HFFc6 (cell line): ENCODE results near the gene PUDP. TPM values are rescaled to one million over a fixed set of nuclear protein-coding genes. Genes with fewer than 3 reads are reported as not detected.

Source experiments
- DNase-seq: peaks from one replicate; pipeline ENCODE4 v3.0.0-alpha.2; 2018
- H3K27ac Mint-ChIP-seq: 2 replicates; pipeline ENCODE4 v1.8.0; 2020; ENCODE audit warnings: mild to moderate bottlenecking, mixed read lengths
- H3K27me3 Mint-ChIP-seq: 2 replicates; pipeline ENCODE4 v1.8.0; 2021; ENCODE audit warnings: mild to moderate bottlenecking, moderate library complexity, mixed read lengths; ENCODE audit not compliant: insufficient read depth
- H3K36me3 Mint-ChIP-seq: 2 replicates; pipeline ENCODE4 v1.8.0; 2021; ENCODE audit warnings: low read depth, mixed read lengths
- H3K4me1 Mint-ChIP-seq: 2 replicates; pipeline ENCODE4 v1.8.0; 2020; ENCODE audit warnings: low read depth, mixed read lengths
- H3K4me3 Mint-ChIP-seq: 2 replicates; pipeline ENCODE4 v1.8.0; 2020; ENCODE audit warnings: mild to moderate bottlenecking, moderate library complexity, mixed read lengths
- H3K9me3 Mint-ChIP-seq: 2 replicates; pipeline ENCODE4 v1.8.0; 2020; ENCODE audit warnings: mild to moderate bottlenecking, mixed read lengths
- total RNA-seq, 6 experiments: library from RNA; stranded (reverse); fragmentation: NEBNext Ultra II Directional; extraction: Animal tissue kit (Norgen Biotek cat#: 25700); gene quantifications; 2 replicates in 1 of 6; 3 replicates in 5 of 6; pipeline ENCODE4 v1.2.3, GENCODE V29; 2021
- TF ChIP-seq, protein P1 (sequence below): fragments of 200-600 bp; sonication (generic); IDR thresholded peaks from 2 replicates; pipeline ENCODE4 v1.5.0; 2021; ENCODE audit warnings: antibody characterized with exemption, mild to moderate bottlenecking

Gene PUDP
- total RNA-seq, 6 experiments from 2014 or later: 23.6 to 30.9 (median 25.9) TPM

DNA sequence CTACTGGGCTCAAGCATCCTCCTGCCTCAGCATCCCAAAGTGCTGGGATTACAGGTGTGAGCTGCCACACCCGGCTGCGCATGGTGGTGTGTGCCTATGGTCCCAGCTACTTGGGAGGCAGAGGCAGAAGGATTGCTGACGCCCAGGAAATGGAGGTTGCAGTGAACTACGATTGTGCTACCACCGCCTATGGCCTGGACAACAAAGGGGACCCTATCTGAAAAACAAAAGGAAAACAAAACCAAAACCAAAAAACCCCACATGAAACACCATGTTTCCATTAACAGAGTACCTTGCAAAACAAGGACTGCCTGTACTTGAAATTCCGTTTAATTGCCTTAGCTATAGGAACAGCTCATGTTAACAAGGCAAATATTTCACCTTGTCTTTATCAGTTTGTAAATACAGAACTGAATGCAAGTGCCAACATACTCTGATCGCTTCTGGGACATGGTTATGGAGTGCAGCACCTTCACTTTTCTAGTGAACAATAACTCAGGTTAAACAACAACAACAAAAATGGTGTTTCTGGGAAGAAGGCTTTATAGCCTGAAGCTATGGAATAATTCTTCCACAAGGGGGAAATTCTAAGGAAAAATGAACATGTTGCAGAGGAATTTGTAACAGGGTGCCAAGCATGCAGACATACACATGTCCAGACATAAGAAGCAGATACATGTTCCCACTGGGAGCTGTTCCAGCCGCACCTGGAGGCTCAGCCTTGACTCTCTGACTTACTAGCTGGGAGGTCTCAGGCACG, 73.6 kb downstream of the PUDP start:
- peaks cover 5% of the 10 kb centered on the region; the same call in 1 of the 2 replicates for H3K4me1 Mint-ChIP-seq
- H3K27ac Mint-ChIP-seq: no peak overlapping the region
- DNase-seq: no peak
- H3K27me3 Mint-ChIP-seq: no peaks in the 10 kb centered on the region; the same call in 1 of the 2 replicates
- H3K36me3 Mint-ChIP-seq: peaks cover 5% of the 10 kb centered on the region; the same call in 1 of the 2 replicates
- H3K9me3 Mint-ChIP-seq: no peaks in the 10 kb centered on the region
- no peak overlapping the region for H3K4me3 Mint-ChIP-seq
- TF ChIP-seq, protein P1, sequence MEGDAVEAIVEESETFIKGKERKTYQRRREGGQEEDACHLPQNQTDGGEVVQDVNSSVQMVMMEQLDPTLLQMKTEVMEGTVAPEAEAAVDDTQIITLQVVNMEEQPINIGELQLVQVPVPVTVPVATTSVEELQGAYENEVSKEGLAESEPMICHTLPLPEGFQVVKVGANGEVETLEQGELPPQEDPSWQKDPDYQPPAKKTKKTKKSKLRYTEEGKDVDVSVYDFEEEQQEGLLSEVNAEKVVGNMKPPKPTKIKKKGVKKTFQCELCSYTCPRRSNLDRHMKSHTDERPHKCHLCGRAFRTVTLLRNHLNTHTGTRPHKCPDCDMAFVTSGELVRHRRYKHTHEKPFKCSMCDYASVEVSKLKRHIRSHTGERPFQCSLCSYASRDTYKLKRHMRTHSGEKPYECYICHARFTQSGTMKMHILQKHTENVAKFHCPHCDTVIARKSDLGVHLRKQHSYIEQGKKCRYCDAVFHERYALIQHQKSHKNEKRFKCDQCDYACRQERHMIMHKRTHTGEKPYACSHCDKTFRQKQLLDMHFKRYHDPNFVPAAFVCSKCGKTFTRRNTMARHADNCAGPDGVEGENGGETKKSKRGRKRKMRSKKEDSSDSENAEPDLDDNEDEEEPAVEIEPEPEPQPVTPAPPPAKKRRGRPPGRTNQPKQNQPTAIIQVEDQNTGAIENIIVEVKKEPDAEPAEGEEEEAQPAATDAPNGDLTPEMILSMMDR: no peak

DNA sequence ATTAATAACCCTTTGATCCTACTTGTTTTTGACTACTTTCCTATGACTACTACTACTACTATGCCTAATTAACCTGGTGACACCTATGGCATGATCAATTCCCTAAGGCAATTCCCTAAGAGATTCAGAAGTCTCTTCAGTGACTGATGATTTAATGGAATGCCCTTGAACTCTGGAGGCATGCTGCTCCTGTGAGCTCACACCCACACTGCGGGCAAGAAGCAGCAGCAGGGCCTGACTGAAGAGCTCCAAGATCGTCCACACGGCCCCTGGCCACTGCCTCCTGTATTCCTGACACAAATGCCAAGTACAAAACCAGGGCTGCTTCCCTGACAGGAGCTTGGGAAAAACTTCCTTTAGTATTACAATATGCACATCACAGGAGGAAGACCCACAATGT, 74.6 kb downstream of the PUDP start:
- Mint-ChIP-seq H3K27ac (no peak overlapping the region), H3K4me3 (no peak overlapping the region), H3K36me3 (peaks cover 12% of the 10 kb centered on the region; the same call in 1 of the 2 replicates), H3K9me3 (no peaks in the 10 kb centered on the region), H3K27me3 (no peaks in the 10 kb centered on the region; the same call in 1 of the 2 replicates), H3K4me1 (peaks cover 10% of the 10 kb centered on the region; the same call in 1 of the 2 replicates)
- TF ChIP-seq, protein P1: no peak
- DNase-seq: no peak

DNA sequence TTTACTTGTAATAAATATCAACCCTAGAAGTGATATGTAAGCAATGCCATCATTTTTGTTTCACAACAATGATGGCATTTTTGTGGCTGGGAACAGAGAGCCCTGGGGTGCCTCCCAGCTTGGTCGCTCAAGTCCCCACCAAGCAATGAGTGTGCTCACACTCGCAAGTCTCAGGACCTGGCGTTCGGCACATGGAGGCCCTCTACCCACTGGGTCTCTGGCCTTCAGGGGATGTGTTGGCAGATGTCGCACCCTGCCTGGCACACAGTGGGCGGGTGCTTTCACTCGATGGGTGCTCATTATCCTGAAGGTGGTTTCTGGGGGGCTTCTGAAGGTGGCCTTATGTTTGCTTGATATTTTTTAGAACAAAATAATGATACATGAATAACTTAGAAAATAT, 75.1 kb downstream of the PUDP start:
- H3K4me1 Mint-ChIP-seq: peaks cover 10% of the 10 kb centered on the region; the same call in 1 of the 2 replicates
- no peaks in the 10 kb centered on the region; the same call in 1 of the 2 replicates for H3K27me3 Mint-ChIP-seq
- H3K27ac Mint-ChIP-seq: no peak overlapping the region
- no peak for DNase-seq
- H3K9me3 Mint-ChIP-seq: no peaks in the 10 kb centered on the region
- TF ChIP-seq, protein P1: no peak
- no peak overlapping the region for H3K4me3 Mint-ChIP-seq
- H3K36me3 Mint-ChIP-seq: peaks cover 15% of the 10 kb centered on the region; the same call in 1 of the 2 replicates

DNA sequence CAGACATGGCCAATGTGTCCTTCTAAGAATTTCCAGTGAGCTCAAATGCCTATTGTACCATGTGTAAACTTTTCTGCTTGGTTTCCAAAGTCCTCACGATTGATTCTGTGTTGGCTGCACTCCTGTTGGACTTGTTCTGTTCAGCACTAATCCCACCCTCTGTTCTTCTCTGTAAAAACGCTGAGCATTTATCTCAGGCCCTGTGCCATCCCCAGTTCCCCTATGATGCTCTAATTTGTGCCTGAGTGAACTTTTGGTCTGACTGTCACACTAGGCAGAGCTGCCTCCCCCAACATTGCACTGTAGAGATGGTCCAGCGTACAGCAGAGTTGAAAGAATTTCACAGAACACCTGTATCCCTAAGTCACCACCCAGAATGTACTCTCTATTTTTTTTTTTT, 76.6 kb downstream of the PUDP start:
- no peak overlapping the region for H3K4me3 Mint-ChIP-seq
- no peaks in the 10 kb centered on the region; the same call in 1 of the 2 replicates for H3K27me3 Mint-ChIP-seq
- TF ChIP-seq, protein P1: no peak
- peaks cover 10% of the 10 kb centered on the region; the same call in 1 of the 2 replicates for H3K4me1 Mint-ChIP-seq
- DNase-seq: no peak
- no peaks in the 10 kb centered on the region for H3K9me3 Mint-ChIP-seq
- no peak overlapping the region for H3K27ac Mint-ChIP-seq
- peaks cover 11% of the 10 kb centered on the region; the same call in 1 of the 2 replicates for H3K36me3 Mint-ChIP-seq

DNA sequence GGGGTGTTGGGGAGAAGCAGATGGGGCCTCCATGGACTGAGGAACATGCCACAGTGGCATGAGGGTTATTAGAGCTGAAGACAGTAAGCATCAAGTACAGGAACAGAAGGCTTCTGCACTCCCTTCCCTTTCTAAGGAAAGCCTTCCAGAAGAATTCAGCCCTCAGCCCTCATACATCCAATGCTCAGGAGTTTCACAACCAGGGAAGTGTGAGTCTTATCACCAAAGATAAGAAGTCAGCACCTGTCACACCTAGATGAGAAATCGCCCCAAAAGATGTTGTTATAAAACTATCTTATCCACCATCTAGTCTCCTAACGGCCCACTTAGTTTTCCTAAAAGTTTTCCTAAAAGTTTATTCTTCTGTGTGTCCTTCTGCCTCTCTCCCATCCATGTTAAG, 78.4 kb downstream of the PUDP start:
- Mint-ChIP-seq H3K27ac (no peak overlapping the region), H3K36me3 (peaks cover 11% of the 10 kb centered on the region; the same call in 1 of the 2 replicates), H3K9me3 (no peaks in the 10 kb centered on the region), H3K27me3 (no peaks in the 10 kb centered on the region; the same call in 1 of the 2 replicates), H3K4me1 (peaks cover 10% of the 10 kb centered on the region; the same call in 1 of the 2 replicates), H3K4me3 (no peak overlapping the region)
- no peak for DNase-seq
- TF ChIP-seq, protein P1: no peak
